UCSD-AML1 (cell line): ENCODE data around the gene NAP1L4.
A peak's percentile ranks its signal among the peaks of the same experiment; 100 is the strongest.
"Not testable (repeated sequence)": the region's sequence is repeated elsewhere in the genome, so short reads cannot be mapped to it uniquely, and the experiment has no call there.

ENCODE experiments used
- DNase-seq: peaks from one replicate; lab custom pipeline; 2025; ENCODE audit not compliant: unreplicated experiment; lab: John Stamatoyannopoulos, UW

The NAP1L4 gene

GRCh38 chr11:2911088-2911784 is 80.9 kb downstream of the NAP1L4 start:
- no peak for DNase-seq

GRCh38 chr11:2910401-2910955 is 81.7 kb downstream of the NAP1L4 start:
- no peak for DNase-seq

GRCh38 chr11:2909133-2909902 is 82.8 kb downstream of the NAP1L4 start:
- DNase-seq = no peak

GRCh38 chr11:2908130-2908529 is 84.0 kb downstream of the NAP1L4 start:
- DNase-seq = no peak

GRCh38 chr11:2905299-2905698 is 86.8 kb downstream of the NAP1L4 start:
- not testable (repeated sequence) for DNase-seq

- no peak for DNase-seq
Measured at GRCh38 chr11:2904153-2905052, 87.7 kb downstream of the NAP1L4 start.

- no peak for DNase-seq
Measured at GRCh38 chr11:2903672-2904011, 88.5 kb downstream of the NAP1L4 start.

- DNase-seq = no peak
Measured at GRCh38 chr11:2902784-2903671, 89.1 kb downstream of the NAP1L4 start.

GRCh38 chr11:2901854-2902783 is 90.0 kb downstream of the NAP1L4 start:
- DNase-seq = peak; percentile 89

- no peak for DNase-seq
Measured at GRCh38 chr11:2901196-2901796, 90.8 kb downstream of the NAP1L4 start.

- peak; percentile 70 for DNase-seq
Measured at GRCh38 chr11:2899080-2899783, 92.9 kb downstream of the NAP1L4 start.

- peak; percentile 78 for DNase-seq
Measured at GRCh38 chr11:2898366-2899079, 93.6 kb downstream of the NAP1L4 start.

- DNase-seq = no peak
Measured at GRCh38 chr11:2897048-2897447, 95.1 kb downstream of the NAP1L4 start.

GRCh38 chr11:2896047-2896446 is 96.1 kb downstream of the NAP1L4 start:
- no peak for DNase-seq
